K562 (cell line): ENCODE measurements around the gene DBNDD2. TPM values are rescaled to one million over a fixed set of nuclear protein-coding genes. Genes with fewer than 3 reads are reported as not detected.

Experiments used
- ATAC-seq: fragments of 200-7000 bp; cut with Tn5 transposase; 3 replicates; pipeline ENCODE4 v1.9.1; 2020; ENCODE audit warnings: moderate library complexity
- BruUV-seq: library from RNA; stranded (reverse); fragments of 400-500 nt; replicated peaks from 2 replicates; lab custom pipeline; 2021; lab: Mats Ljungman, UMichigan
- CTCF ChIA-PET: fragments of 300-600 bp; formaldehyde crosslinking; extraction: SDS; loops from one replicate; lab custom pipeline; 2021; ENCODE audit warnings: low intra/inter-chr PET ratio; lab: Yijun Ruan, JAX
- POLR2A ChIA-PET: fragments of 300-600, 350-650 bp; sonication (Branson Sonifier 250); formaldehyde crosslinking; extraction: SDS; loops from one replicate; lab custom pipeline; 2021; ENCODE audit warnings: antibody characterized with exemption, inconsistent platforms; lab: Yijun Ruan, JAX
- DNase-seq, 4 experiments: peaks; one replicate each; pipeline versions ENCODE4 v3.0.0 to v3.0.0-alpha.2; 2011 to 2018; ENCODE audit warnings: low spot score in 3 of 4, mixed read lengths in 3 of 4; ENCODE audit errors: extremely low read depth in 1 of 4
- FAIRE-seq: peaks from 2 replicates; lab custom pipeline; 2011; peaks lifted over from hg19 to GRCh38; lab: Jason Lieb, UNC
- H2AFZ ChIP-seq: 2 replicates; pipeline ENCODE4 v1.6.0; 2011; ENCODE audit warnings: low read depth, low read length, control low read depth, inconsistent platforms
- H3K27ac ChIP-seq: fragments of 200-600 bp; 3 replicates; pipeline ENCODE4 v1.8.0; 2011; ENCODE audit warnings: low read depth, mild to moderate bottlenecking, control low read depth, inconsistent platforms, low read length, moderate library complexity, mixed read lengths; ENCODE audit errors: extremely low read depth
- H3K27me3 ChIP-seq, 2 experiments: fragments of 300-600 bp in 1 of 2; 2 replicates in 1 of 2; 3 replicates in 1 of 2; pipeline versions ENCODE4 v1.6.0 to v1.8.0; 2011; ENCODE audit warnings: inconsistent platforms in 2 of 2, low read length in 2 of 2, mild to moderate bottlenecking in 1 of 2, mixed read lengths in 1 of 2, moderate library complexity in 1 of 2; ENCODE audit not compliant: control insufficient read depth in 2 of 2, insufficient read depth in 2 of 2
- H3K36me3 ChIP-seq: fragments of 300-600 bp; 3 replicates; pipeline ENCODE4 v1.8.0; 2011; ENCODE audit warnings: mild to moderate bottlenecking, low read length, inconsistent platforms; ENCODE audit not compliant: control insufficient read depth, insufficient read depth
- H3K4me1 ChIP-seq, 2 experiments: fragments of 200-600 bp in 1 of 2; replicated peaks in 1 of 2; 2 replicates in 1 of 2; 3 replicates in 1 of 2; pipeline versions ENCODE4 v1.5.1 to v1.8.0; 2011; ENCODE audit warnings: inconsistent platforms in 2 of 2, low read length in 2 of 2, mild to moderate bottlenecking in 1 of 2, mixed read lengths in 1 of 2, moderate library complexity in 1 of 2; ENCODE audit not compliant: control insufficient read depth in 2 of 2, insufficient read depth in 2 of 2
- H3K4me2 ChIP-seq: 2 replicates; pipeline ENCODE4 v1.6.1; 2011; ENCODE audit warnings: low read length, control low read depth, inconsistent platforms, mixed read lengths; ENCODE audit not compliant: insufficient read depth
- H3K4me3 ChIP-seq: fragments of 200-600 bp; sonication (generic), shearing (Covaris generic); 2 replicates; pipeline ENCODE4 v1.5.1; 2016; ENCODE audit warnings: control low read depth, inconsistent platforms
- H3K79me2 ChIP-seq: fragments of 200-600 bp; 3 replicates; pipeline ENCODE4 v1.8.0; 2011; ENCODE audit warnings: low read length, inconsistent platforms; ENCODE audit not compliant: control insufficient read depth, insufficient read depth
- H3K9ac ChIP-seq, 2 experiments: 2 replicates each; pipeline versions ENCODE4 v1.6.0 to v1.6.1; 2011; ENCODE audit warnings: low read depth in 2 of 2, low read length in 2 of 2, control low read depth in 1 of 2, inconsistent platforms in 1 of 2, mild to moderate bottlenecking in 1 of 2, mixed read lengths in 1 of 2; ENCODE audit not compliant: insufficient read depth in 1 of 2
- H3K9me1 ChIP-seq: one replicate; pipeline ENCODE4 v1.6.0; 2011; ENCODE audit warnings: inconsistent platforms, mild to moderate bottlenecking, low read length, moderate library complexity; ENCODE audit not compliant: control insufficient read depth, insufficient read depth
- H3K9me3 ChIP-seq: replicated peaks from 2 replicates; pipeline ENCODE4 v1.5.1; 2011; ENCODE audit warnings: low read depth, low read length, inconsistent platforms; ENCODE audit not compliant: control insufficient read depth, insufficient read depth
- H4K20me1 ChIP-seq: replicated peaks from 2 replicates; pipeline ENCODE4 v1.6.1; 2011; ENCODE audit warnings: low read length, inconsistent platforms, mixed read lengths; ENCODE audit not compliant: control insufficient read depth, insufficient read depth
- DPF2 ChIP-seq: fragments of 450-650 bp; IDR thresholded peaks from 2 replicates; pipeline ENCODE4 v1.6.1; 2016
- LEF1 ChIP-seq: fragments of 450-650 bp; IDR thresholded peaks from 2 replicates; pipeline ENCODE4 v1.6.1; 2016; ENCODE audit warnings: mild to moderate bottlenecking
- MEIS2 ChIP-seq: fragments of 450-650 bp; IDR thresholded peaks from 2 replicates; pipeline ENCODE4 v1.6.1; 2014; ENCODE audit warnings: mild to moderate bottlenecking; ENCODE audit not compliant: partially characterized antibody
- RBBP5 ChIP-seq: fragments of 200-600 bp; sonication (generic); IDR thresholded peaks from 2 replicates; pipeline ENCODE4 v1.6.1; 2012; ENCODE audit warnings: borderline replicate concordance, mild to moderate bottlenecking, low read length, control low read depth, inconsistent platforms; ENCODE audit not compliant: insufficient read depth, poor library complexity, severe bottlenecking
- SREBF1 ChIP-seq: fragments of 150-350 bp; IDR thresholded peaks from 2 replicates; pipeline ENCODE4 v1.6.1; 2014; ENCODE audit warnings: antibody characterized with exemption, low read depth, low read length, borderline replicate concordance
- ZBTB1 ChIP-seq: sonication (generic); formaldehyde crosslinking; IDR thresholded peaks from 2 replicates; pipeline ENCODE4 v1.8.1; 2023; ENCODE audit warnings: missing genetic modification reagents, low read depth, mild to moderate bottlenecking, borderline replicate concordance
- ZNF311 ChIP-seq: fragments of 250-450 bp; sonication (Bioruptor Pico); IDR thresholded peaks from 2 replicates; pipeline ENCODE4 v1.4.0; 2020; ENCODE audit warnings: mild to moderate bottlenecking, moderate library complexity
- WGBS: fragments of 100-300 bp; shearing (Covaris generic); methylation state at CpG from one replicate; pipeline ENCODE4 v1.1.6; 2016; ENCODE audit warnings: low coverage, mixed read lengths; ENCODE audit not compliant: insufficient coverage; ENCODE audit errors: missing lambda C conversion rate; 5-methylcytosine and 5-hydroxymethylcytosine counted together
- in situ Hi-C: fragments of 300-500 bp; cut with MboI; formaldehyde crosslinking; loops from 4 replicates; pipeline ENCODE4 v1.15.0; 2018; ENCODE audit warnings: inconsistent platforms, mixed read lengths
- intact Hi-C: fragments of 100-400 bp; cut with micrococcal nuclease; formaldehyde crosslinking; loops from 2 replicates; pipeline ENCODE4 v1.14.2; 2022
- polyA plus RNA-seq, 8 experiments: library from polyadenylated mRNA; depleted of rRNA in 4 of 8; stranded (reverse) in 5 of 8; unstranded in 3 of 8; fragments of >200 nt; fragmentation: Nextera tagmentation in 2 of 8; fragmentation: Illumina TruSeq in 1 of 8; extraction: Ambion mirVana in 2 of 8; extraction: Trizol in 1 of 8; gene quantifications; 2 replicates each; pipeline versions ENCODE4 v1.2.1 to v1.2.3, GENCODE V29; 2011 to 2014; ENCODE audit warnings: inconsistent platforms in 1 of 8, missing spikeins in 1 of 8
- total RNA-seq, 7 experiments: library from RNA; depleted of rRNA in 6 of 7; stranded (reverse); fragments of >200 nt in 6 of 7; fragmentation: Illumina TruSeq in 2 of 7; extraction: Trizol in 2 of 7; gene quantifications; 2 replicates each; pipeline versions ENCODE4 v1.2.1 to v1.2.3, GENCODE V29; 2011 to 2021; ENCODE audit warnings: low replicate concordance in 1 of 7
- TF ChIP-seq, protein P1 (sequence below), 2 experiments: fragments of 450-650 bp; conservative IDR thresholded peaks; 2 replicates each; pipeline ENCODE4 v1.6.1; 2017; ENCODE audit warnings: mild to moderate bottlenecking in 2 of 2, moderate library complexity in 2 of 2
- TF ChIP-seq, protein P2 (sequence below), 2 experiments: IDR thresholded peaks in 1 of 2; conservative IDR thresholded peaks in 1 of 2; 2 replicates each; pipeline ENCODE4 v1.6.1; 2016; ENCODE audit warnings: low read depth in 2 of 2, mild to moderate bottlenecking in 1 of 2, missing compliant biosample characterization in 1 of 2, missing genetic modification characterization in 1 of 2, moderate library complexity in 1 of 2
- TF ChIP-seq, protein P3 (sequence below): sonication (generic); IDR thresholded peaks from 2 replicates; pipeline ENCODE4 v1.6.1; 2016
- TF ChIP-seq, protein P4 (sequence below): IDR thresholded peaks from 2 replicates; pipeline ENCODE4 v1.6.1; 2011; ENCODE audit warnings: borderline replicate concordance, low read depth, mild to moderate bottlenecking, moderate library complexity, low read length; ENCODE audit not compliant: insufficient read depth, poor library complexity, severe bottlenecking
- TF ChIP-seq, protein P5 (sequence below): fragments of 450-650 bp; IDR thresholded peaks from 2 replicates; pipeline ENCODE4 v1.6.1; 2016

DBNDD2 gene
- total and polyA plus RNA-seq, 9 of the 15 experiments (the other 6 are each of a cell fraction or from before 2014, with no cell fraction given): 12.8 to 64.0 (median 35.8) TPM

DNA sequence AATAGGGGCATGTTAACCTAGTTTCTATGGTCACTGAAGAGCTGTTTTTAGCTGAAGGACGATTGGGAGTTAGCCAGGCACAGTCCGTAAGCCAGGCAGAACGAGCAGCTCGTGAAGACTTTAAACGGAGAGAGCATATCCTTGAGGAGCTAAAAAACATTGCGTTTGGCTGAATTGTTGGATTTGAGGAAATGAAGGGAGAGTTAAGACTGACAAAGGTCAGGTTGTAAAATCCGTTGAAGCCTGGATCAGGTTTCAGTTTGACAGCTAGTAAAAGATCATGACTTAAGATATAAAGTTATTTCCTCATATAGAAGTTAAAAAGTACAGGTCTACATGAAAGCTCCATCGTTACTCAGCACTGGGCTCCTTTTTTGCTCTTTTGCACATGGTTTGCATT is 2.8 kb downstream of the DBNDD2 start:
- in situ Hi-C loops: no loop called here
- TF ChIP-seq SREBF1: no peak
- TF ChIP-seq, protein P1, sequence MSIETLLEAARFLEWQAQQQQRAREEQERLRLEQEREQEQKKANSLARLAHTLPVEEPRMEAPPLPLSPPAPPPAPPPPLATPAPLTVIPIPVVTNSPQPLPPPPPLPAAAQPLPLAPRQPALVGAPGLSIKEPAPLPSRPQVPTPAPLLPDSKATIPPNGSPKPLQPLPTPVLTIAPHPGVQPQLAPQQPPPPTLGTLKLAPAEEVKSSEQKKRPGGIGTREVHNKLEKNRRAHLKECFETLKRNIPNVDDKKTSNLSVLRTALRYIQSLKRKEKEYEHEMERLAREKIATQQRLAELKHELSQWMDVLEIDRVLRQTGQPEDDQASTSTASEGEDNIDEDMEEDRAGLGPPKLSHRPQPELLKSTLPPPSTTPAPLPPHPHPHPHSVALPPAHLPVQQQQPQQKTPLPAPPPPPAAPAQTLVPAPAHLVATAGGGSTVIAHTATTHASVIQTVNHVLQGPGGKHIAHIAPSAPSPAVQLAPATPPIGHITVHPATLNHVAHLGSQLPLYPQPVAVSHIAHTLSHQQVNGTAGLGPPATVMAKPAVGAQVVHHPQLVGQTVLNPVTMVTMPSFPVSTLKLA (conservative IDR thresholded peaks at IDR 0.05): no peak
- TF ChIP-seq LEF1: peak; percentile 17; the same call in 1 of the 2 replicates
- TF ChIP-seq, protein P2, sequence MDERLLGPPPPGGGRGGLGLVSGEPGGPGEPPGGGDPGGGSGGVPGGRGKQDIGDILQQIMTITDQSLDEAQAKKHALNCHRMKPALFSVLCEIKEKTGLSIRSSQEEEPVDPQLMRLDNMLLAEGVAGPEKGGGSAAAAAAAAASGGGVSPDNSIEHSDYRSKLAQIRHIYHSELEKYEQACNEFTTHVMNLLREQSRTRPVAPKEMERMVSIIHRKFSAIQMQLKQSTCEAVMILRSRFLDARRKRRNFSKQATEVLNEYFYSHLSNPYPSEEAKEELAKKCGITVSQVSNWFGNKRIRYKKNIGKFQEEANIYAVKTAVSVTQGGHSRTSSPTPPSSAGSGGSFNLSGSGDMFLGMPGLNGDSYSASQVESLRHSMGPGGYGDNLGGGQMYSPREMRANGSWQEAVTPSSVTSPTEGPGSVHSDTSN (CRISPR knock-in tag; IDR thresholded peaks at IDR 0.05; ENCODE audit: low read depth): no peak
- TF ChIP-seq, protein P2 (tag; conservative IDR thresholded peaks at IDR 0.05; ENCODE audit: low read depth): peak; percentile 23
- TF ChIP-seq RBBP5: no peak
- no peak for TF ChIP-seq ZNF311
- TF ChIP-seq ZBTB1 (CRISPR knock-in tag): no peak
- TF ChIP-seq, protein P3, sequence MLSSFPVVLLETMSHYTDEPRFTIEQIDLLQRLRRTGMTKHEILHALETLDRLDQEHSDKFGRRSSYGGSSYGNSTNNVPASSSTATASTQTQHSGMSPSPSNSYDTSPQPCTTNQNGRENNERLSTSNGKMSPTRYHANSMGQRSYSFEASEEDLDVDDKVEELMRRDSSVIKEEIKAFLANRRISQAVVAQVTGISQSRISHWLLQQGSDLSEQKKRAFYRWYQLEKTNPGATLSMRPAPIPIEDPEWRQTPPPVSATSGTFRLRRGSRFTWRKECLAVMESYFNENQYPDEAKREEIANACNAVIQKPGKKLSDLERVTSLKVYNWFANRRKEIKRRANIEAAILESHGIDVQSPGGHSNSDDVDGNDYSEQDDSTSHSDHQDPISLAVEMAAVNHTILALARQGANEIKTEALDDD: peak; percentile 76
- TF ChIP-seq, protein P4, sequence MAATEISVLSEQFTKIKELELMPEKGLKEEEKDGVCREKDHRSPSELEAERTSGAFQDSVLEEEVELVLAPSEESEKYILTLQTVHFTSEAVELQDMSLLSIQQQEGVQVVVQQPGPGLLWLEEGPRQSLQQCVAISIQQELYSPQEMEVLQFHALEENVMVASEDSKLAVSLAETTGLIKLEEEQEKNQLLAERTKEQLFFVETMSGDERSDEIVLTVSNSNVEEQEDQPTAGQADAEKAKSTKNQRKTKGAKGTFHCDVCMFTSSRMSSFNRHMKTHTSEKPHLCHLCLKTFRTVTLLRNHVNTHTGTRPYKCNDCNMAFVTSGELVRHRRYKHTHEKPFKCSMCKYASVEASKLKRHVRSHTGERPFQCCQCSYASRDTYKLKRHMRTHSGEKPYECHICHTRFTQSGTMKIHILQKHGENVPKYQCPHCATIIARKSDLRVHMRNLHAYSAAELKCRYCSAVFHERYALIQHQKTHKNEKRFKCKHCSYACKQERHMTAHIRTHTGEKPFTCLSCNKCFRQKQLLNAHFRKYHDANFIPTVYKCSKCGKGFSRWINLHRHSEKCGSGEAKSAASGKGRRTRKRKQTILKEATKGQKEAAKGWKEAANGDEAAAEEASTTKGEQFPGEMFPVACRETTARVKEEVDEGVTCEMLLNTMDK: no peak
- TF ChIP-seq, protein P5, sequence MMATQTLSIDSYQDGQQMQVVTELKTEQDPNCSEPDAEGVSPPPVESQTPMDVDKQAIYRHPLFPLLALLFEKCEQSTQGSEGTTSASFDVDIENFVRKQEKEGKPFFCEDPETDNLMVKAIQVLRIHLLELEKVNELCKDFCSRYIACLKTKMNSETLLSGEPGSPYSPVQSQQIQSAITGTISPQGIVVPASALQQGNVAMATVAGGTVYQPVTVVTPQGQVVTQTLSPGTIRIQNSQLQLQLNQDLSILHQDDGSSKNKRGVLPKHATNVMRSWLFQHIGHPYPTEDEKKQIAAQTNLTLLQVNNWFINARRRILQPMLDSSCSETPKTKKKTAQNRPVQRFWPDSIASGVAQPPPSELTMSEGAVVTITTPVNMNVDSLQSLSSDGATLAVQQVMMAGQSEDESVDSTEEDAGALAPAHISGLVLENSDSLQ: peak; percentile 49
- TF ChIP-seq DPF2: peak; percentile 22; the same call in 1 of the 2 replicates
- peak; percentile 61 for TF ChIP-seq MEIS2

More for the DNA sequence above, 2.8 kb downstream of the DBNDD2 start:
- FAIRE-seq (no peak), DNase-seq (no peak), ATAC-seq (no peak)
- no TSS peak for BruUV-seq
- Histone ChIP-seq H3K79me2 (peaks cover 17% of the 10 kb centered on the region; the same call in 2 of the 3 replicates), H2AFZ (no peak overlapping the region), H3K9ac (no peak overlapping the region), H3K4me3 (no peak overlapping the region), H3K9me1 (no peaks in the 10 kb centered on the region), H3K4me1 (peaks cover 19 to 21% of the 10 kb centered on the region in 2 experiments; a peak in 4 of 5 replicates), H4K20me1 (no peaks in the 10 kb centered on the region), H3K4me2 (no peak overlapping the region; the same call in 1 of the 2 replicates), H3K27me3 (no peaks in the 10 kb centered on the region), H3K27ac (peak overlapping the region; percentile 25; the same call in 1 of the 3 replicates), H3K9me3 (no peaks in the 10 kb centered on the region), H3K36me3 (peaks cover 19% of the 10 kb centered on the region)
- intact Hi-C loops: no loop called here
- ChIA-PET POLR2A (interaction anchor here (1.2 kb wide), 1 partner anchor 37 kb away, joined by 3 read pairs; no protein-coding TSS in a partner anchor), CTCF (no interaction called here)
- 10% methylated on average over 8 of the region's 8 CpGs for WGBS
